Measurements from ENCODE around the gene TEKT4.
"Not testable (repeated sequence)": the region's sequence is repeated elsewhere in the genome, so short reads cannot be mapped to it uniquely, and the experiment has no call there.

The TEKT4 gene

GRCh38 chr2:94879314-94879981, 8.2 kb downstream of the TEKT4 start:
- DNase-seq (ENCODE audit: low read depth) = no peak
- no peak overlapping the region for H3K4me3 ChIP-seq (ENCODE audit: low read depth, low read length)
- TF ChIP-seq MYC (IDR thresholded peaks at IDR 0.05; ENCODE audit: low read depth, low read length) (no peak), POLR2A (IDR thresholded peaks at IDR 0.05; ENCODE audit: extremely low read depth, insufficient read length) (no peak), CTCF (IDR thresholded peaks at IDR 0.05; ENCODE audit: low read depth, low read length) (no peak), MAX (IDR thresholded peaks at IDR 0.05; ENCODE audit: low read depth, low read length) (no peak)

- no peak for DNase-seq (ENCODE audit: low read depth)
Observed at GRCh38 chr2:94879982-94880377, 8.8 kb downstream of the TEKT4 start.

GRCh38 chr2:94880507-94880906, 9.3 kb downstream of the TEKT4 start:
- DNase-seq (ENCODE audit: low read depth) = no peak
- no peak for TF ChIP-seq CTCF (IDR thresholded peaks at IDR 0.05; ENCODE audit: low read depth, low read length)
- H3K4me3 ChIP-seq (ENCODE audit: low read depth, low read length) = no peak overlapping the region

More at GRCh38 chr2:94879982-94880377, 8.8 kb downstream of the TEKT4 start:
- no peak overlapping the region for H3K4me3 ChIP-seq (ENCODE audit: low read depth, low read length)
- TF ChIP-seq POLR2A (IDR thresholded peaks at IDR 0.05; ENCODE audit: extremely low read depth, insufficient read length) (no peak), CTCF (IDR thresholded peaks at IDR 0.05; ENCODE audit: low read depth, low read length) (no peak), MAX (IDR thresholded peaks at IDR 0.05; ENCODE audit: low read depth, low read length) (no peak), MYC (IDR thresholded peaks at IDR 0.05; ENCODE audit: low read depth, low read length) (no peak)

- TF ChIP-seq MAX (IDR thresholded peaks at IDR 0.05; ENCODE audit: low read depth, low read length) (no peak), POLR2A (IDR thresholded peaks at IDR 0.05; ENCODE audit: extremely low read depth, insufficient read length) (no peak), CTCF (IDR thresholded peaks at IDR 0.05; ENCODE audit: low read depth, low read length) (no peak), MYC (IDR thresholded peaks at IDR 0.05; ENCODE audit: low read depth, low read length) (no peak)
- no peak overlapping the region for H3K4me3 ChIP-seq (ENCODE audit: low read depth, low read length)
- DNase-seq (ENCODE audit: low read depth) = no peak
Observed at GRCh38 chr2:94881070-94881469, 9.8 kb downstream of the TEKT4 start.

GRCh38 chr2:94890234-94890633, 19.0 kb downstream of the TEKT4 start:
- no peak for DNase-seq (ENCODE audit: low read depth)
- no peak overlapping the region for H3K4me3 ChIP-seq (ENCODE audit: low read depth, low read length)
- TF ChIP-seq POLR2A (IDR thresholded peaks at IDR 0.05; ENCODE audit: extremely low read depth, insufficient read length) (no peak), MYC (IDR thresholded peaks at IDR 0.05; ENCODE audit: low read depth, low read length) (no peak), MAX (IDR thresholded peaks at IDR 0.05; ENCODE audit: low read depth, low read length) (no peak), CTCF (IDR thresholded peaks at IDR 0.05; ENCODE audit: low read depth, low read length) (no peak)

GRCh38 chr2:94895273-94895672, 24.0 kb downstream of the TEKT4 start:
- DNase-seq (ENCODE audit: low read depth); H3K4me3 ChIP-seq (ENCODE audit: low read depth, low read length): not testable (repeated sequence)

- not testable (repeated sequence) for H3K4me3 ChIP-seq (ENCODE audit: low read depth, low read length); DNase-seq (ENCODE audit: low read depth)
Observed at GRCh38 chr2:94906976-94907375, 35.7 kb downstream of the TEKT4 start.
